GM12878 (cell line): ENCODE measurements around the gene SLC6A7.

Source experiments
- POLR2A ChIP-seq: IDR thresholded peaks from 2 replicates; pipeline ENCODE4 v1.6.1; 2011; ENCODE audit warnings: low read depth, mild to moderate bottlenecking, low read length
- SIN3A ChIP-seq: IDR thresholded peaks from 2 replicates; pipeline ENCODE4 v1.6.1; 2012; ENCODE audit warnings: low read depth, low read length, improper control_type of control experiment
- SMC3 ChIP-seq: IDR thresholded peaks from 2 replicates; pipeline ENCODE4 v1.6.1; 2011; ENCODE audit warnings: low read length, improper control_type of control experiment, borderline replicate concordance
- TF ChIP-seq, protein P1 (sequence below), 3 experiments: IDR thresholded peaks in 2 of 3; conservative IDR thresholded peaks in 1 of 3; 2 replicates each; pipeline ENCODE4 v1.5.1; 2011; ENCODE audit warnings: low read depth in 3 of 3, low read length in 3 of 3, mild to moderate bottlenecking in 3 of 3, control low read depth in 2 of 3, moderate library complexity in 2 of 3, inconsistent platforms in 1 of 3, mixed read lengths in 1 of 3; ENCODE audit not compliant: control insufficient read depth in 2 of 3, insufficient read depth in 1 of 3; ENCODE audit errors: extremely low read depth in 1 of 3

DNA sequence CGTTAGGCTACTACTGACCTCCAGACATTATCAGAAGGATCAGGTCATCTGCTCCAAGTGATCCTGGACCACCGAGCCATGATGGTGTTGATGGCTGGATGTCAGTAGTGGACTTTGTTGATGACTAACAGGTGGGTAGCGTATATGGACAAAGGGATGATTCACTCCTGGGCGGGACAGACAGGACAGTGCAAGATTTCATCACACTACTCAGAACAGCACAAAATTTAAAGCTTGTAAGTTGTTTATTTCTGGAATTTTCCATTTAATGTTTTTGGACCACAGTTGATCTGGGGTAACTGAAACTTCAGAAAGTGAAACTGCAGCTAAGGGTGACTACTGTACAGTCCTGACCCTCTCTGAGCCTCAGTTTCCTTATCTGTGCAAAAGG is 46.9 kb upstream of the SLC6A7 start:
- TF ChIP-seq SIN3A: no peak
- TF ChIP-seq, protein P1, sequence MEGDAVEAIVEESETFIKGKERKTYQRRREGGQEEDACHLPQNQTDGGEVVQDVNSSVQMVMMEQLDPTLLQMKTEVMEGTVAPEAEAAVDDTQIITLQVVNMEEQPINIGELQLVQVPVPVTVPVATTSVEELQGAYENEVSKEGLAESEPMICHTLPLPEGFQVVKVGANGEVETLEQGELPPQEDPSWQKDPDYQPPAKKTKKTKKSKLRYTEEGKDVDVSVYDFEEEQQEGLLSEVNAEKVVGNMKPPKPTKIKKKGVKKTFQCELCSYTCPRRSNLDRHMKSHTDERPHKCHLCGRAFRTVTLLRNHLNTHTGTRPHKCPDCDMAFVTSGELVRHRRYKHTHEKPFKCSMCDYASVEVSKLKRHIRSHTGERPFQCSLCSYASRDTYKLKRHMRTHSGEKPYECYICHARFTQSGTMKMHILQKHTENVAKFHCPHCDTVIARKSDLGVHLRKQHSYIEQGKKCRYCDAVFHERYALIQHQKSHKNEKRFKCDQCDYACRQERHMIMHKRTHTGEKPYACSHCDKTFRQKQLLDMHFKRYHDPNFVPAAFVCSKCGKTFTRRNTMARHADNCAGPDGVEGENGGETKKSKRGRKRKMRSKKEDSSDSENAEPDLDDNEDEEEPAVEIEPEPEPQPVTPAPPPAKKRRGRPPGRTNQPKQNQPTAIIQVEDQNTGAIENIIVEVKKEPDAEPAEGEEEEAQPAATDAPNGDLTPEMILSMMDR (IDR thresholded peaks at IDR 0.05 in 2 of 3, conservative IDR thresholded peaks at IDR 0.05 in 1 of 3; ENCODE audit: control insufficient read depth in 2 of 3, extremely low read depth in 1 of 3, insufficient read depth in 1 of 3, low read depth in 3 of 3, low read length in 3 of 3): no peak
- TF ChIP-seq SMC3: no peak
- no peak for TF ChIP-seq POLR2A
